MM.1S (cell line): Measurements from ENCODE around the gene TMEM72.

Source experiments
- EZH2phosphoT487 ChIP-seq: fragments of 300-600 bp; sonication (generic); IDR thresholded peaks from 2 replicates; pipeline ENCODE4 v1.6.1; 2018; ENCODE audit warnings: antibody characterized with exemption, low read length
- TF ChIP-seq, protein P1 (sequence below): fragments of 300-600 bp; sonication (generic); IDR thresholded peaks from 2 replicates; pipeline ENCODE4 v1.5.1; 2016; ENCODE audit warnings: antibody characterized with exemption, low read length, mixed read lengths

DNA sequence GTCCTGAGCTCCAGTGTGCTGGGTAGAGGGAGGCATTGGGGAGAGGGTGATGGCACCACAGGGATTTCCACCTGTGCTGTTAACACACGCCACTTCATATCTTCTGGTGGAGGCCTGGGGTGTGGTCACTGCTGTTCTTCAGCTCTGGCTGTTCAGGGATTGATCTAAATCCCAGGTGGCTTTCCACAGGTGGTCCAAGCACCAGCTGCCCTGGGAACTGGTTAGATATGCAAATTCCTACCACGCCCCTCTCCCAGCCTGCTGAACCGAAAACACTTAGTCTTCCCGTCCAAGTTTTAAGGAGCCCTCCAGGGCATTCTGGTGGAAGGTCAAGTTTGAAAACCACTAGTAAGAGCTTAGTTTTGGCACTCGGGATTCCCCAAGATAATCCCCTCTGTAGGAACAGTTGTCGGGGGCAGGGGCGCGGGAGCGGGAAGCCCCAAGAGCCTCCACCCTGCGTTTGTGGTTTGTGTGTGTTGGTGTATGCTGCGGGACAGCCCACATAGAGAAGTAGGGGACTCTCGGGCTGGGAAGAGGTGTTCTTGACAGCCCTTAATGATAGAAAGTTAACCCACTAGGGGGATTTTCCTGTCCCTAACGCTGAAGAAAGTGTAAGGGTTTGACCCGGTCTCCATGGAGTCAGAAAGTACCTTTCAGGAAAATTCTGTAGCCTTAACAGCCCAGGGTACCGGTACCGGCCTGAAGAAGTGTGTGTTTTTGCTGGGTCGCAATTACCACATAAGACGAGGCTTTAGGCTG, 62.4 kb downstream of the TMEM72 start:
- TF ChIP-seq EZH2phosphoT487: no peak
- TF ChIP-seq, protein P1, sequence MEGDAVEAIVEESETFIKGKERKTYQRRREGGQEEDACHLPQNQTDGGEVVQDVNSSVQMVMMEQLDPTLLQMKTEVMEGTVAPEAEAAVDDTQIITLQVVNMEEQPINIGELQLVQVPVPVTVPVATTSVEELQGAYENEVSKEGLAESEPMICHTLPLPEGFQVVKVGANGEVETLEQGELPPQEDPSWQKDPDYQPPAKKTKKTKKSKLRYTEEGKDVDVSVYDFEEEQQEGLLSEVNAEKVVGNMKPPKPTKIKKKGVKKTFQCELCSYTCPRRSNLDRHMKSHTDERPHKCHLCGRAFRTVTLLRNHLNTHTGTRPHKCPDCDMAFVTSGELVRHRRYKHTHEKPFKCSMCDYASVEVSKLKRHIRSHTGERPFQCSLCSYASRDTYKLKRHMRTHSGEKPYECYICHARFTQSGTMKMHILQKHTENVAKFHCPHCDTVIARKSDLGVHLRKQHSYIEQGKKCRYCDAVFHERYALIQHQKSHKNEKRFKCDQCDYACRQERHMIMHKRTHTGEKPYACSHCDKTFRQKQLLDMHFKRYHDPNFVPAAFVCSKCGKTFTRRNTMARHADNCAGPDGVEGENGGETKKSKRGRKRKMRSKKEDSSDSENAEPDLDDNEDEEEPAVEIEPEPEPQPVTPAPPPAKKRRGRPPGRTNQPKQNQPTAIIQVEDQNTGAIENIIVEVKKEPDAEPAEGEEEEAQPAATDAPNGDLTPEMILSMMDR: no peak
